ENCODE data around the gene ENTREP1.

- TF ChIP-seq CTCF (conservative IDR thresholded peaks at IDR 0.05; ENCODE audit: low read length) = no peak
- no peak for TF ChIP-seq EZH2phosphoT487 (IDR thresholded peaks at IDR 0.05; ENCODE audit: borderline replicate concordance, low read depth, low read length)
These were observed 45.3 kb upstream of the ENTREP1 start for GRCh38 chr9:69279733-69280132.
